ENCODE data around the gene SWT1.

- TF ChIP-seq POLR2A (IDR thresholded peaks at IDR 0.05) (no peak), CTCF (IDR thresholded peaks at IDR 0.05) (no peak), POLR2AphosphoS5 (IDR thresholded peaks at IDR 0.05) (no peak)
Observed at GRCh38 chr1:185111873-185112272, 45.1 kb upstream of the SWT1 start.
